Activated CD4-positive, alpha-beta T cell treated with anti-CD3 and anti-CD28 coated beads, Interleukin-10, Interleukin-2, amounts not matched to agents 100 ng/mL and 50 ng/mL, durations not matched to agents 16 hours and 8 hours (primary cell): ENCODE results near the gene PRDX3.

Experiments
- DNase-seq: peaks from one replicate; pipeline ENCODE4 v3.0.0-alpha.2; 2020

Gene PRDX3

DNA sequence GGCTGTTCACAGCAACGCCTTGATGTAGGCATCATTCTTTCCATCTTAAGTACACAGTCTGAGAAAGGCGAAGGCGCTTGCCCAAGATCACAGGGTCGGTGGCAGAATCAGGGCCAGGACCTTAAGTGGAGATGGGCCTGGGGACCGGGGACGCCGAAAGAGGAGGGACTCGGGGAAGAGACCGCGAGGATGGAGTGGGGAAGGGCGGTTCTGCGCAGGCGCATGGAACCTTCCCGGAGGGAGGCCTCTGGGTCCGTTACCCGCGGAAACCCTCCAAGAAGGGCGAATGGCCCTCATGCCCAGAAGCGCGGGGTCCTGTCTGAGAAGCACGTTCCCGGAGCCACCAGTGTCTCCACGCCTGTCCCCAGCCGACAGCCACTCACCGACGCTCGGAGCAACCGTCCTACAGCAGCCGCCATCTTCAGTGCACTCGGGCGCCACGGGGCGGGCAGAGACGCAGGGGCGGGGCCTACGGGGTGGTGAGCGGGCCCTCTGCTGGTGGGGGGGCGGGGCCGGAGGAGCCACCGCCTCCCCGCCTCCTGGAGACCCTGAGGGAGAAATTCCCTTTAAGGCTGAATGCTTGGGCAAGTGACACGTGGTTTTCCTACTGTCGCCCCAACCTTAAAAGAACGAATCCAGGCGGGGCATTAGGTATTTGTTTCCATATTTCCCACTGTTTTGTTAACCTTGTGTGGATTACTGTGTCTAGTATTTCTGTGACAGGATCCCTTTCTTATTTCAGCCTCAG, at the start of gene PRDX3:
Gene PRDX3 (minus strand): TSS at position 441 of the 748 bp plus-strand sequence. CDS start 22 bp downstream, at position 419.
- DNase-seq, result peak; percentile 95

- DNase-seq, result no peak
Observed at GRCh38 chr10:119227825-119228224, 49.2 kb upstream of the PRDX3 start.

DNA sequence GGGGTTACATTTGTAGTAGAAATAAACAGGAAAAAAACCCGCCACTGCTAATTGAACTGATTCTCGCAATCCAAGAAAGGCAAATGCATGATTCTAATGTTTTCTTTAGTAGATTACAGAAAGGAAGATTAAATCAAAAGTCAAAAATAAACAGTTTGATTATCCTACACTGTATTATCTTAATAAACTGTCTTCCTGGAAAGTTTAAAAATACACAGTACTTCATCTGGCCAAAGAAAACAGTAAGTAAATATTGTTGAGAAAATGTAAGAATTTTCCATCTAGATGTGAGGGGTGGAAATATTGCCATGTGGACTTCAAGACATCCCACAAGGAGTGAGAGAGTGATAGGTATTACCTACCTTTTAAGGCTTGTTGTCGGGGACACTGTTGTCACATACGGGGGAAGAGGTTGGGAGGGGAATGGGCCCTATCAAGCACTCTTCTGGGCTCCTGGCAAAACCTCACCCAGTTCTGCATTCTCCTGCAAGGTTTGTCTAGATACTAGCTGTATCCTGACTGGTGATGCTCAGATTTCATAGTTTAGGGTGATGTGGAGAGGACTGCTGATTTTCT, 46.6 kb upstream of the PRDX3 start:
- DNase-seq, result no peak

- no peak for DNase-seq
Observed at GRCh38 chr10:119222966-119223386, 44.4 kb upstream of the PRDX3 start.

DNA sequence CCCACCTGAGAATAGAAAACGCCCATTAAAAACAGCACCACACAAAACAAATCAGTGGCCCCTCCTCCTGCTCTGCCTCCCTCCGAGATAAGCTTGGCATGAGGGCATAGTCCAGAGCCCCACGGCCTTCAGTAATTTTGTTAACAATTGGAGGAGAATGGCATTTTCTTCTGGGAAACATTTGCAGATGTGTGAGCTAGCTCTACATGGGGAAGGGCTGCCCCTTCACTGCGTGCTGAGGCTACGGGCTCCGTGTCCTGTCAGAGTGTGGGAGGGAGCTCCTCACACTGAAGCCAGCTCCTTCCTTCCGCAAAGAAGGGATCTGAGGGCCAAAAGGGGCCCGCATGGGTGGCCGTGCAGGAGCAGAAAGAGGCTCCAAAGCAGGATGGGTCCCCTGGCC, 43.9 kb upstream of the PRDX3 start:
- no peak for DNase-seq

- no peak for DNase-seq
Observed at GRCh38 chr10:119221666-119222065, 43.1 kb upstream of the PRDX3 start.

DNA sequence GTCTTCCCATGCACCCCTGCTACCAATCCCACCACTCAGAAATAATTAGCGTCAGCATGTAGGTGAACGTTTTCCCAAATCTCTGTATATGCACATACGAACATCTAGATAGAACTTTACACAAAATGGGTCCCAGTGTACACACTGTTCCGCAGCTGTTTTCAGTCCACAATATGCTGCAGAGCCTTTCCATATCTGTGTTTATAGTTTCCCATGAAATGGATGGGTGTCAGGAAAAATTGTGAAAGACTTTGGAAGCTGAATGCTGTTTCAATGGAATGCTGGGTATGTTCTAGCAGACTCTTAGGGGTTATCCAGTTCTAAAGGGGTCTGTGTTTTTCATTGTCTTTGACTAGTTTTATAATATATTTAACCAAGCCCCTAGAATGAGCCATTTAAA, 42.6 kb upstream of the PRDX3 start:
- DNase-seq, result no peak

DNA sequence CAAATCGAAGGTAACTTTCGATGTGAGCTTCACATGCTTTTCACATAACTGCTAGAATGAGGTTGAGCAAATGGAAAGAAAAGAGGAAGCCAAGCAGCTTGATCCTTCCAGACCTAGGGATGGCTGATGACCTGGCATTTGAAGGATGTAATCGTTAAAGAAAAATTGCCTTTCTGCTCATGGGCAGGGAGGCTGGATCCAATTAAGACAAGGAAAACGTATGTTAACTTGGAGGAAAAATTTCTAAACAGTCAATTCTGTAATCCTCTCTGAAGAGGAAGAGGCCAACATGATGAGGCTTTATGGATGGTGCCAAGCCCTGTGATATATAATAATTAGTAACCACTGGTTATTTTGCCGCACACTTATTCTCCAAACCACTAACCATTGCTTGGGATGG, 41.3 kb upstream of the PRDX3 start:
- no peak for DNase-seq

GRCh38 chr10:119217991-119218490, 39.4 kb upstream of the PRDX3 start:
- no peak for DNase-seq

DNA sequence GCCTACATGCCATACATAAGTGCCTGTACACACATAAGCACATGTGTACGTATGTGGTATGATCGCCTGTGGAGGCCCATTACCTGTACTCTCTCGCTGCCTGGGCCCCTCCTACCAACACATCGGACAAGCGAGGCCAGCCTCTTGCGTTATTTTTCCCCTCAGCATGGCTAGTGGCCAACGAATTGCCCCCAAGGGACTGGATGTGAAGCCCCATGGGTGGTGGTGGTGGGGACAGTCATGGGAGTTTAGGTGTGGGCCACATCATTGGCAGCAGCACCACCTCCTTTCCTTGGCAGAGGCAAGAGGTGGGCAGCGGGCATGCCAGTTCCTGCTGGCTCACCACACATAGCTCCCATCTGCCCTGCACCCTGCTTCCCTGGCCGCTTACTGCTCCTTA, 38.8 kb upstream of the PRDX3 start:
- no peak for DNase-seq

GRCh38 chr10:119216127-119216526, 37.5 kb upstream of the PRDX3 start:
- no peak for DNase-seq

DNA sequence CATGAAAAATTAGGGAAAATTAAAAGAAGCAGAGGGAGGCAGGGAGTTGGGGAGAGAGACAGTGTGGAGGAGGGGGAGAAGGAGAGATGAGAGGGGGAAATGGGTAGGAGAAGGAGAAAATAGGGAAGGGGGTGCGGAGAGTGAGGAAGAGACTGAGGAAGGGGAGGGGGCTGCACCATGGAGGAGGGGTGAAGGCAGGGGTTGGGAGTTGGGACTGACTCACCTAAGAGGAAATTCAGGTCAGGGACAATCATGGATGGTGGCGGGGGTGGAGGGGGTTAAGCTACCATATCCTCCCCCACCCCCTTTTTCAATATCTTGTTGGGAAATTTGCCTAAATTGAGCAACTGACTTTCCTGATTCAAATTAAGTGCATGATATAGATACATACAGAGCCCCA, 36.8 kb upstream of the PRDX3 start:
- DNase-seq, result no peak

- peak; percentile 39 for DNase-seq
Observed at GRCh38 chr10:119211625-119212441, 33.2 kb upstream of the PRDX3 start.

GRCh38 chr10:119211176-119211575, 32.6 kb upstream of the PRDX3 start:
- DNase-seq, result no peak

GRCh38 chr10:119210633-119211032, 32.0 kb upstream of the PRDX3 start:
- no peak for DNase-seq

- DNase-seq, result no peak
Observed at GRCh38 chr10:119209736-119210355, 31.2 kb upstream of the PRDX3 start.

DNA sequence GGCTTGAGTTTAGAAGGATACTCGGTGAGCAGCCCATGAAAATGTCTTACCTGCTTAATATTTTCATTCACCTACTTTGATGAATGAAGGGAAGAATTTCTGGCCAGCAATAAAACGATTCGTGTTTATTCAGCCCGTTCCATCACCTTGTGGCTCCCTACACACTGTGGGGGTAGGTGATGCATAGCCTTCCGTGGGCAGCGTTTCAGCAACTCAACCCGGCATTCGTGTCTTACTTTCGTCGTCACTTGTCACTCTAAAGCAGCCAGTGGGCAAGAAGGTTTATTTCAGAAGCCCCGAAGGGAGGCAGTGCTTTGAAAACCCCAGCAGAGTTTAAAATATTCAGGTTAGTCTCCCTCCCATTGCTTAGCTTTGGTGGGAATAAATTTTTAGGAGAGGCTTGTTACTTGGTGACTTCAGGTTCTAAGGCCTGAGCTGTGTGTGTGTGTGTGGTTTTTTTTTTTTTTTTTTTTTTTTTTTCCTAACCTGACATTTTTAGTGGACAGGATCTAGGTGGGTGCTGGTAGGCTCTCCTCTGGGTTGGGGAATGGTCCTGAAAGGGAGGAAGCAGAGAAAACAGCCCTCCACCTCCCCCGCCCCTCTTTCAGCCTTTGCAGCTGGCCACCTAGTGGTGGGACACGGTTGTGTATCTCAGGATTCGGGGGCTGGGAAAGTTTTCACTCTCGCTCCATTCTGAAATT, 30.6 kb upstream of the PRDX3 start:
- DNase-seq, result peak; percentile 60

DNA sequence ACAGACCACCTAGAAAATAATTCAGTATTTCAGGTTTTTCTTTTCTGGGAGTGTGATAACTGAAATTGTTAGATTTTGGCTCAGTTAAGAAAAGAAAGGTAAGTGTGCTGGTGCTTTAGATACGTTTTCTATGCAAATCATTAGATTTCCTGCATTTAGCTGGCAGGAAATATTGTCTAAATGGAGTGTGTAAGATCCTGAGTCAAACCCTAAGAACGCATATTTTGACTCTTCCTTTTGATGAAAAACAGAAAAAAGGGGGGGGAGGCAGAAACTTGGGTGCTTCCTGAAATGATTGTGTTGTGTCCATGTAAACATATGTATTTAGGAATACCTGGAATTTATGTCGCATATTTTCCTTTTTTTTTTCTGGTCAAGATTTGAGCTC, 29.9 kb upstream of the PRDX3 start:
- peak; percentile 66 for DNase-seq

GRCh38 chr10:119207713-119208552, 29.3 kb upstream of the PRDX3 start:
- peak; percentile 53 for DNase-seq

DNA sequence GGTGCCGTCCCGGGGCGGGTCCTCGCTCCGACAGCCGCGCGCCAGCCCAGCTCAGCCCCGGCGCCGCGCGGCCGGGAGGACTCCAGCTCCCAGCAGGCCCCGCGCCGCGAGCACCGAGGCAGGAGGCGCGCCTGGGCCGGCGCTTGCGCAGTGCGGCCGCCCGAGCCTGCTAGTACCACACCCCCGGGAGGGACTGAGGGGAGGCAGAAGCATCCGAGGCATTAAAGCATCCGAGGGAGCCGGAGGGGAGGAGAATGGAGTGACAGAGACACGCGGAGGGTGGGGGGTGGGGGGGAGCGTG, 28.7 kb upstream of the PRDX3 start, which contains the start of gene GRK5:
Gene GRK5 (plus strand): TSS at position 206 of the 301 bp plus-strand sequence. CDS start 347 bp downstream, outside the sequence.
- peak; percentile 99 for DNase-seq

- DNase-seq, result peak; percentile 75
Observed at GRCh38 chr10:119206603-119207365, 28.2 kb upstream of the PRDX3 start.
